Measurements from ENCODE around the gene PDE4D.

The PDE4D gene

GRCh38 chr5:59656351-59657254 is 236.9 kb downstream of the PDE4D start:
- no peak for ATAC-seq
- no peak for TF ChIP-seq ZNF565 (CRISPR knock-in tag; conservative IDR thresholded peaks at IDR 0.05; ENCODE audit: low read depth)
- no peak for TF ChIP-seq GLIS3 (CRISPR knock-in tag; IDR thresholded peaks at IDR 0.05)
- no peak for TF ChIP-seq RARB (CRISPR knock-in tag; IDR thresholded peaks at IDR 0.05)
- no peak for TF ChIP-seq SNAI2 (CRISPR knock-in tag; IDR thresholded peaks at IDR 0.05)
- no peak for TF ChIP-seq ESRRG (CRISPR knock-in tag; IDR thresholded peaks at IDR 0.05)
- TF ChIP-seq ARNTL (CRISPR knock-in tag; IDR thresholded peaks at IDR 0.05; ENCODE audit: borderline replicate concordance, low read depth), result no peak
- TF ChIP-seq TSHZ2 (CRISPR knock-in tag; IDR thresholded peaks at IDR 0.05), result no peak
- TF ChIP-seq ZNF70 (CRISPR knock-in tag; IDR thresholded peaks at IDR 0.05), result no peak
- no peak for TF ChIP-seq PPARA (CRISPR knock-in tag; IDR thresholded peaks at IDR 0.05; ENCODE audit: borderline replicate concordance)
- TF ChIP-seq POU6F1 (CRISPR knock-in tag; IDR thresholded peaks at IDR 0.05; ENCODE audit: borderline replicate concordance, low read depth), result no peak
- no peak for TF ChIP-seq ZNF8 (CRISPR knock-in tag; IDR thresholded peaks at IDR 0.05)
- TF ChIP-seq ZFP30 (CRISPR knock-in tag; IDR thresholded peaks at IDR 0.05), result no peak
- TF ChIP-seq TCF4 (CRISPR knock-in tag; IDR thresholded peaks at IDR 0.05; ENCODE audit: borderline replicate concordance), result no peak
- TF ChIP-seq TOX (CRISPR knock-in tag; IDR thresholded peaks at IDR 0.05; ENCODE audit: borderline replicate concordance), result no peak
- TF ChIP-seq ISL1 (CRISPR knock-in tag; IDR thresholded peaks at IDR 0.05), result no peak
- no peak for TF ChIP-seq BACH2 (CRISPR knock-in tag; IDR thresholded peaks at IDR 0.05; ENCODE audit: borderline replicate concordance)
- no peak for TF ChIP-seq CSDC2 (CRISPR knock-in tag; IDR thresholded peaks at IDR 0.05)
- TF ChIP-seq CSRNP3 (CRISPR knock-in tag; IDR thresholded peaks at IDR 0.05), result no peak
- TF ChIP-seq ZFP3 (CRISPR knock-in tag; IDR thresholded peaks at IDR 0.05), result no peak

- no peak for TF ChIP-seq SNAI2 (CRISPR knock-in tag; IDR thresholded peaks at IDR 0.05)
- no peak for TF ChIP-seq RARB (CRISPR knock-in tag; IDR thresholded peaks at IDR 0.05)
- TF ChIP-seq POU6F1 (CRISPR knock-in tag; IDR thresholded peaks at IDR 0.05; ENCODE audit: borderline replicate concordance, low read depth), result no peak
- no peak for TF ChIP-seq ZC3H10 (CRISPR knock-in tag; IDR thresholded peaks at IDR 0.05)
- TF ChIP-seq CREB5 (CRISPR knock-in tag; IDR thresholded peaks at IDR 0.05; ENCODE audit: low read depth), result no peak
- no peak for TF ChIP-seq PPARA (CRISPR knock-in tag; IDR thresholded peaks at IDR 0.05; ENCODE audit: borderline replicate concordance)
- TF ChIP-seq OSR1 (CRISPR knock-in tag; IDR thresholded peaks at IDR 0.05), result no peak
Measured at GRCh38 chr5:59655693-59656309, 237.7 kb downstream of the PDE4D start.

More at GRCh38 chr5:59655693-59656309, 237.7 kb downstream of the PDE4D start:
- ATAC-seq, result no peak

Measured in SK-N-SH treated with all-trans-retinoic acid at 6 μM for 48 hours (cell line).